ENCODE measurements around the gene TLR9.
A peak's percentile ranks its signal among the peaks of the same experiment; 100 is the strongest.

The TLR9 gene

DNA sequence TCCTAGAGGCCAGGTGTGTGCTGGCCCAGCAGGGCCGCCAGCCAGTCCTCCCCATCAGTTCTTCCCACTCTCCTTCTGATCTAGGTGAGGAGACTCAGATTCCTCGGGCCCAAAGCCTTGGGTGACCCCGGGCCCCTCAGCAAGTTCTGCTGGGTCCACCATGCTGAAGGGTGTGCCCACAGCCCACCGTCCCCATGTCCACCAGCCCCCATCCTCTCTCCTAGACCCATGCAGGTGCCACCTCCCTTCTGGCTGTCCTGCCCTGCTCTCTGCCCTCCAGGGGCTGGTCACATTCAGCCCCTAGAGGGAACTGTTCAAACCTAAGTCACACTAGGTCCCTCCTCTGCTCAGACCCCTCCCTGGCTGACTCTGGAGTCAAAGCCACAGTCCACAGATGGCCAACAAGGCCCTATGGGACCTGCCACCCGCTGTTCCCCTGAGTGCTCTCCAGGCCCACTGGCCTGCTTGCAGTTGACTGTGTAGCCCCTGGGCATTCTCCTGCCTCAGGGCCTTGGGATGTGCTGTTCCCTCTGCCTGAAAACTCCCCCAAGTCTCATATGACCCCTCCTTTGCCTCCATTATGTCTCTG, 878 bp upstream of the TLR9 start:
- H3K27ac ChIP-seq: no peak overlapping the region
- TF ChIP-seq, protein P1, sequence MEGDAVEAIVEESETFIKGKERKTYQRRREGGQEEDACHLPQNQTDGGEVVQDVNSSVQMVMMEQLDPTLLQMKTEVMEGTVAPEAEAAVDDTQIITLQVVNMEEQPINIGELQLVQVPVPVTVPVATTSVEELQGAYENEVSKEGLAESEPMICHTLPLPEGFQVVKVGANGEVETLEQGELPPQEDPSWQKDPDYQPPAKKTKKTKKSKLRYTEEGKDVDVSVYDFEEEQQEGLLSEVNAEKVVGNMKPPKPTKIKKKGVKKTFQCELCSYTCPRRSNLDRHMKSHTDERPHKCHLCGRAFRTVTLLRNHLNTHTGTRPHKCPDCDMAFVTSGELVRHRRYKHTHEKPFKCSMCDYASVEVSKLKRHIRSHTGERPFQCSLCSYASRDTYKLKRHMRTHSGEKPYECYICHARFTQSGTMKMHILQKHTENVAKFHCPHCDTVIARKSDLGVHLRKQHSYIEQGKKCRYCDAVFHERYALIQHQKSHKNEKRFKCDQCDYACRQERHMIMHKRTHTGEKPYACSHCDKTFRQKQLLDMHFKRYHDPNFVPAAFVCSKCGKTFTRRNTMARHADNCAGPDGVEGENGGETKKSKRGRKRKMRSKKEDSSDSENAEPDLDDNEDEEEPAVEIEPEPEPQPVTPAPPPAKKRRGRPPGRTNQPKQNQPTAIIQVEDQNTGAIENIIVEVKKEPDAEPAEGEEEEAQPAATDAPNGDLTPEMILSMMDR (conservative IDR thresholded peaks at IDR 0.05): no peak
- TF ChIP-seq ZFX (IDR thresholded peaks at IDR 0.05): no peak

DNA sequence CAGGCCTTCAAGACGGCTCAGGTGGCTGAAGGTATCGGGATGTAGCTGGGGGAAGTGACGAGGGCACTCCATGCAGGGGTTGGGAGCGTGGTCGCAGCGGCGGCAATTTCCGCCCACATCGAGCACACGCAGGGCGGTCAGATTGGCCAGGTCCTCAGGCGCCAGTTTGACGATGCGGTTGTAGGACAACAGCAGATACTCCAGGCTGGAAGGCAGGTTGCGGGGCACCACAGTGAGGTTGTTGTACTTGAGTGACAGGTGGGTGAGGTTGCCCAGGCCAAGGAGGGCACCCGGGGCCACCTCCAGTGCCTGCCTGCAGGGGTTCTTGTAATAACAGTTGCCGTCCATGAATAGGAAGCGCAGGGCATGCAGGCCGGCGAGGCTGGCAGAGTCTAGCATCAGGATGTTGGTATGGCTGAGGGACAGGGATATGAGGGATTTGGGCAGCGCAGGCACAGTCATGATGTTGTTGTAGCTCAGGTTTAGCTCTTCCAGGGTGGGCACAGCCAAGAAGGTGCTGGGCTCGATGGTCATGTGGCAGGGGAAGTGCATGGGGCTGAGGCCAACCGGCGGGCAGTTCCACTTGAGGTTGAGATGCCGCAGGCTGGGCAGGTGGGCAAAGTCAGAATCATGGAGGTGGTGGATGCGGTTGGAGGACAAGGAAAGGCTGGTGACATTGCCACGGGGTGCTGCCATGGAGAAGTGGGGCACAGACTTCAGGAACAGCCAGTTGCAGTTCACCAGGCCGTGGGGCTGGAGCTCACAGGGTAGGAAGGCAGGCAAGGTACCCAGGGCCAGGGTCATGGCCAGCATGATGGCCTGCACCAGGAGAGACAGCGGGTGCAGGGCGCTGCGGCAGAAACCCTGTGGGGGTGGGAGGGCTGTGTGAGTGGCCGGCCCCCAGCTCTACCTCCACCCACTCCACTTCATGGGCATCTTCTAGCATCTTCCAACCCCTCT, 1.7 kb downstream of the TLR9 start:
- no peak for TF ChIP-seq ZFX (IDR thresholded peaks at IDR 0.05)
- no peak overlapping the region for H3K27ac ChIP-seq

DNA sequence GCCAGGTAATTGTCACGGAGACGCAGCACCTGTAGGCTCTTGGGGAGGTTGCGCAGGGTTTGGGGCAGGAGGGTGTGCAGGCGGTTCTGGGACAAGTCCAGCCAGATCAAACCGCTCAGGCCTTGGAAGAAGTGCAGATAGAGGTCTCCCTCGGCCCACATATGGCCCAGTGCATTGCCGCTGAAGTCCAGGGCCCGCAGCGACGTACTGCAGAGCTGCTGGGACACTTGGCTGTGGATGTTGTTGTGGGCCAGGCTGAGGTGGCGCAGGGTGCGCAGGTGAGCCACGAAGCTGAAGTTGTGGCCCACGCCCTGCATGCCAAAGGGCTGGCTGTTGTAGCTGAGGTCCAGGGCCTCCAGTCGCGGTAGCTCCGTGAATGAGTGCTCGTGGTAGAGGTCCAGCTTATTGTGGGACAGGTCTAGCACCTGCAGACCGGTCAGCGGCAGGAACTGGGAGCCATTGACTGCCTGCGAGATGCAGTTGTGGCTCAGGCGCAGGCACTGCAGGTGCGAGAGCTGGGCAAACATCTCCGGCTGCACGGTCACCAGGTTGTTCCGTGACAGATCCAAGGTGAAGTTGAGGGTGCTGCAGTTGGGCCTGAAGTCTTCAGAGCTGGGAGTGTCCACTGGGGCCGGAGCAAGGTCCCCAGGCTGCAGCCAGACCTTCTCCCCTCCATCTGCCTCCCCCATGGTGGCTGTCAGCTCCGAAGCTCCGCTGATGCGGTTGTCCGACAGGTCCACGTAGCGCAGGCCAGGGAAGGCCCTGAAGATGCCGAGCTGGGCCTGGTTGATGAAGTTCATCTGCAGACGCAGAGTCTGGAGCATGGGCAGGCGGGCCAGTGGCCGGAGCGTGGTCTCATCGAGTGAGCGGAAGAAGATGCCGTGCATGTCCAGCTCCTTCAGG, 2.9 kb downstream of the TLR9 start:
- no peak overlapping the region for H3K27ac ChIP-seq
- TF ChIP-seq, protein P1 (conservative IDR thresholded peaks at IDR 0.05): no peak

DNA sequence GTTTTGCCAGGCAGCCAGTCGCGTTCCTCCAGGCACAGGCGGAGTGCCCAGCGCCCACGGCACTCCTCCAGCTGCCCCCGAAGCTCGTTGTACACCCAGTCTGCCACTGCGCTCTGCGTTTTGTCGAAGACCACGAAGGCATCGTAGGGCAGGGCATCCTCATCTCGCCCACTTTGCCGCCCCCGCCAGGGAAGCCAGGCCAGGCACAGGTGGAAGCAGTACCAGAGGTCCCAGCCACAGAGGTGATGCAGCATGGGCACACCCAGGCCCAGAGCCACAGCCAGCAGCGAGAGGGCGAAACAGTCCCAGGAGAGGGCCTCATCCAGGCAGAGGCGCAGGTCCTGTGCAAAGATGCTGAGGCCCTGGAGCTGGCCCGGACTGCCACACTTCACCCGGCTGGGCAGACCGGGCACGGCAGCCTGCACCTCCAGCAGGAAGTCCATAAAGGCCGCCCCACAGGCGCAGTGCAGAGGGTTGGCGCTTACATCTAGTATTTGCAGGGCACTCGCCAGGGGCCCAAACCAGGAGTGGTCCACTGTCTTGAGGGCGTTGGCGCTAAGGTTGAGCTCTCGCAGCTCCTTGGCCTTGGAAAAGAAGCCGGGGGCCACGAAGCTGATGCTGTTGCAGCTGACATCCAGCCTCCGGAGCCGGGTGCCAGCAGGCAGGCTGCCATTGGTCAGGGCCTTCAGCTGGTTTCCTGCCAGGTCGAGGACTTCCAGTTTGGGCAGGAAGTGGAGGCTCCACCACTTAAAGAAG, 3.7 kb downstream of the TLR9 start:
- H3K27ac ChIP-seq: no peak overlapping the region; the same call in 1 of the 2 replicates
- TF ChIP-seq ZFX (IDR thresholded peaks at IDR 0.05): no peak
- TF ChIP-seq, protein P1 (conservative IDR thresholded peaks at IDR 0.05): no peak

DNA sequence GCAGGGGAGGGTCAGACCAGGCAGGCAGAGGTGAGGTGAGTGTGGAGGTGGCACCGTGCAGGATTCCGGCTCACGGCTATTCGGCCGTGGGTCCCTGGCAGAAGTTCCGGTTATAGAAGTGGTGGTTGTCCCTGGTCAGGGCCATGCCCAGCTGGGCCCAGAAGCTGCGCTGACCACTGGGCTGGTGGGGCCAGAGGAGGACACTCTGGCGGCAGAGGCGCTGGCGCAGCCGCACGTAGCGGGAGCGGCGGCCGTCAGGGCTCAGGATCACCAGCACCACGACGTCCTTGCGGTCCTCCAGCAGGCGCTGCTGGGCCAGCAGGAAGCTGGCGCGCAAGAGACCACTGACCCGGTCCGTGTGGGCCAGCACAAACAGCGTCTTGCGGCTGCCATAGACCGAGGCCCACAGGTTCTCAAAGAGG, 4.3 kb downstream of the TLR9 start:
- no peak for TF ChIP-seq ZFX (IDR thresholded peaks at IDR 0.05)
- TF ChIP-seq, protein P1 (conservative IDR thresholded peaks at IDR 0.05): no peak
- peak overlapping the region; percentile 5; the same call in 1 of the 2 replicates for H3K27ac ChIP-seq

DNA sequence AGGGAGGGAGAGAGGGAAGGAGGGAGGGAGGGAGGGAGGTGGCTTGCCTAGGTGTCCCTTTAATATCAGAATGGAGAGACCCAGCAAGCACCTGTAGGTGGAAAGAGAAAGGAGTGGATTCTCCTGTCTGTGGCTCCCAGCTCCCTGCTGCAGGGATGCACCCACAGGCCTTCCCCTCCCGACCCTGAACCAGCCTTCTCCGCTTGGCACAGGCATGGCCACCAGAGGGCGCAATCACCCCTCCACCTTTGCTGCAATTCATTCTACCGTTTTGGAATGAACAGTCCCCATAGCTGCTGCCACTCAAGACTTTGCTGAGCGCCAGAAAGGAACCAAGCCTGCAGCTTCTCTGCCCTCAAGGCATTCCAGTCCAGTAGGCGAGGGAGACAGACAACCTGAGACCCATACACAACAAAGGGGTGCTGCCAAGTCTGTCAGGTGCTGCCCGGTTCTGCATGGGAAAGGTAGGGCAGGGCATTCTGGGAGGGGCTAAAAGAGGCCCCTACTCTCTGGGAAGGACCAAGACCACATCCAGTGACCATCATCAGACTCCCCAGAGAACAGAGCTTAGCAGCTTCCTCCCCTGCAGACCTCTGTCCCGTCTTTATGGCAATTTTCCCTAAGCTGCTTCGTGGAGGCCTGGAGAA, 4.9 kb downstream of the TLR9 start:
- H3K27ac ChIP-seq: peak overlapping the region; percentile 5; the same call in 1 of the 2 replicates
- TF ChIP-seq, protein P1 (conservative IDR thresholded peaks at IDR 0.05): peak; percentile 88
- TF ChIP-seq ZFX (IDR thresholded peaks at IDR 0.05): no peak
